Upper lobe of left lung (tissue), 6 donors: ENCODE data around the gene PEX5L. TPM values are rescaled to one million over a fixed set of nuclear protein-coding genes. Genes with fewer than 3 reads are reported as not detected.

Experiments used
- ATAC-seq, 2 donors: fragments of 200-7000 bp; cut with Tn5 transposase; one replicate each; pipeline ENCODE4 v1.9.1; 2022; ENCODE audit warnings: mild to moderate bottlenecking in 2 of 2, moderate library complexity in 2 of 2; ENCODE audit not compliant: low FRiP score in 2 of 2
- DNase-seq, 2 donors: peaks; one replicate each; pipeline ENCODE4 v3.0.0-alpha.2; 2019 to 2020
- H3K27ac ChIP-seq, 4 donors: fragments of 200-600 bp; sonication (generic); one replicate each; pipeline ENCODE4 v1.5.1; 2016 to 2019
- H3K27me3 ChIP-seq, 4 donors: fragments of 200-600 bp; sonication (generic); one replicate each; pipeline ENCODE4 v1.5.1; 2017 to 2019
- H3K36me3 ChIP-seq, 4 donors: fragments of 200-600 bp; sonication (generic); one replicate each; pipeline ENCODE4 v1.5.1; 2016 to 2019
- H3K4me1 ChIP-seq, 4 donors: fragments of 200-600 bp; sonication (generic); one replicate each; pipeline ENCODE4 v1.5.1; 2018 to 2019
- H3K4me3 ChIP-seq, 4 donors: fragments of 200-600 bp; sonication (generic); one replicate each; pipeline ENCODE4 v1.5.1; 2017 to 2019; ENCODE audit warnings: mild to moderate bottlenecking in 2 of 4, moderate library complexity in 1 of 4
- H3K9me3 ChIP-seq, 4 donors: fragments of 200-600 bp; sonication (generic); one replicate each; pipeline ENCODE4 v1.5.1; 2018 to 2019
- CTCF ChIP-seq, 6 experiments: fragments of 450-650 bp in 4 of 6; fragments of 200-600 bp in 2 of 6; sonication (generic) in 2 of 6; IDR thresholded peaks; one replicate each; pipeline ENCODE4 v1.5.1; 2016 to 2019; ENCODE audit warnings: antibody characterized with exemption in 6 of 6
- EP300 ChIP-seq, 4 donors: sonication (generic); formaldehyde crosslinking; IDR thresholded peaks; one replicate each; pipeline ENCODE4 v1.5.1; 2017; ENCODE audit warnings: antibody characterized with exemption in 4 of 4, control low read depth in 2 of 4
- POLR2A ChIP-seq, 4 donors: fragments of 450-650 bp; IDR thresholded peaks; one replicate each; pipeline ENCODE4 v1.5.1; 2016 to 2017; ENCODE audit warnings: antibody characterized with exemption in 4 of 4, mild to moderate bottlenecking in 2 of 4
- POLR2AphosphoS5 ChIP-seq, 2 donors: sonication (generic); formaldehyde crosslinking; IDR thresholded peaks; one replicate each; pipeline ENCODE4 v1.5.1; 2017; ENCODE audit warnings: antibody characterized with exemption in 2 of 2
- WGBS, 2 donors: methylation state at CpG; one replicate each; pipeline ENCODE4 v1.1.5; 2017 to 2018; 5-methylcytosine and 5-hydroxymethylcytosine counted together
- total RNA-seq, 6 donors: library from RNA; depleted of rRNA in 4 of 6; stranded (reverse); fragments of >200 nt in 4 of 6; gene quantifications; one replicate each; pipeline versions ENCODE4 v1.1.0 to v1.2.1, GENCODE V29; 2016 to 2021
- donor health status: DM: no; HTN: no; CAD: no; lungs with moderate emphysema.
- donor health status: DM: no; HTN: yes; CAD: no; lungs with severe emphysema.

Gene PEX5L
- total RNA-seq, 6 donors from 2014 or later = not detected

- DNase-seq (no peak), ATAC-seq (no peak)
- Histone ChIP-seq H3K27me3 (no peaks in the 10 kb centered on the region), H3K4me1 (no peaks in the 10 kb centered on the region), H3K27ac (no peak overlapping the region), H3K36me3 (no peaks in the 10 kb centered on the region), H3K9me3 (no peaks in the 10 kb centered on the region), H3K4me3 (no peak overlapping the region)
- TF ChIP-seq POLR2A (IDR thresholded peaks at IDR 0.05) (no peak), CTCF (IDR thresholded peaks at IDR 0.05) (no peak), EP300 (IDR thresholded peaks at IDR 0.05) (no peak), POLR2AphosphoS5 (IDR thresholded peaks at IDR 0.05) (no peak)
- 94 to 99% methylated on average over 2 of the region's 2 CpGs for WGBS, 2 donors
Observed at GRCh38 chr3:179970746-179971145, 66.0 kb downstream of the PEX5L start.

- 56% methylated on average over 2 of the region's 2 CpGs for WGBS, 2 donors
- no peak for DNase-seq
- TF ChIP-seq CTCF (IDR thresholded peaks at IDR 0.05) (no peak), POLR2A (IDR thresholded peaks at IDR 0.05) (no peak), POLR2AphosphoS5 (IDR thresholded peaks at IDR 0.05) (no peak)
- no peak overlapping the region for H3K4me3 ChIP-seq
- H3K36me3 ChIP-seq = no peaks in the 10 kb centered on the region
- H3K9me3 ChIP-seq = no peaks in the 10 kb centered on the region
- H3K4me1 ChIP-seq = no peaks in the 10 kb centered on the region
- no peaks in the 10 kb centered on the region for H3K27me3 ChIP-seq
- ATAC-seq = no peak
- no peak overlapping the region for H3K27ac ChIP-seq
Observed at GRCh38 chr3:179969525-179969924, 67.2 kb downstream of the PEX5L start.

DNA sequence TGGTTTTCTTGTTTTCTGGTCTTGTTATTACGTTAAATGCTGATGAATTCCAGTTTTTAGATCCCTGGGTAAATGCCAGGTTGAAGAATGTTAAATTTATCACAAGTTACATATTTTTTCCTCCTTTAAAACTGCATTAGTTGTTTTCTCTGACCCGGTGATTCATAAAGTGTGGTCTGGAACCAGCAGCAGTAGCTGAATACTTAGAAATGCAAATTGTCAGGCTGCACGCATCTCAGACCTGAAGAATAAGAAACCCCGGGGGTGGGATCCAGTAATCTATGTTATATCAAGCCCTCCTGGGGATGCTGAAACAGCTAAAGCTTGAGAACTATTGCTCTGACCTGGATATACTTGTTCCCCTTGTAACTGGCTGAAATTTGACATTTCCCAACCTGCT is 69.1 kb downstream of the PEX5L start:
- no peak for DNase-seq
- Histone ChIP-seq H3K36me3 (no peaks in the 10 kb centered on the region), H3K27me3 (no peaks in the 10 kb centered on the region), H3K4me3 (no peak overlapping the region), H3K4me1 (no peaks in the 10 kb centered on the region), H3K9me3 (no peaks in the 10 kb centered on the region), H3K27ac (no peak overlapping the region)
- 64 to 78% methylated on average over 4 of the region's 4 CpGs for WGBS, 2 donors
- ATAC-seq = no peak
- no peak for TF ChIP-seq POLR2AphosphoS5 (IDR thresholded peaks at IDR 0.05)
- TF ChIP-seq CTCF (IDR thresholded peaks at IDR 0.05) = no peak
- TF ChIP-seq POLR2A (IDR thresholded peaks at IDR 0.05) = no peak
- no peak for TF ChIP-seq EP300 (IDR thresholded peaks at IDR 0.05)

GRCh38 chr3:179964890-179965289 is 71.8 kb downstream of the PEX5L start:
- Histone ChIP-seq H3K27me3 (no peaks in the 10 kb centered on the region), H3K27ac (no peak overlapping the region), H3K9me3 (no peaks in the 10 kb centered on the region), H3K4me3 (no peak overlapping the region), H3K4me1 (no peaks in the 10 kb centered on the region), H3K36me3 (no peaks in the 10 kb centered on the region)
- 24 to 29% methylated on average over 2 to 3 of the region's 3 CpGs for WGBS, 2 donors
- TF ChIP-seq POLR2A (IDR thresholded peaks at IDR 0.05) = no peak
- no peak for TF ChIP-seq CTCF (IDR thresholded peaks at IDR 0.05)
- no peak for TF ChIP-seq POLR2AphosphoS5 (IDR thresholded peaks at IDR 0.05)
- TF ChIP-seq EP300 (IDR thresholded peaks at IDR 0.05) = no peak
- DNase-seq (no peak), ATAC-seq (no peak)

DNA sequence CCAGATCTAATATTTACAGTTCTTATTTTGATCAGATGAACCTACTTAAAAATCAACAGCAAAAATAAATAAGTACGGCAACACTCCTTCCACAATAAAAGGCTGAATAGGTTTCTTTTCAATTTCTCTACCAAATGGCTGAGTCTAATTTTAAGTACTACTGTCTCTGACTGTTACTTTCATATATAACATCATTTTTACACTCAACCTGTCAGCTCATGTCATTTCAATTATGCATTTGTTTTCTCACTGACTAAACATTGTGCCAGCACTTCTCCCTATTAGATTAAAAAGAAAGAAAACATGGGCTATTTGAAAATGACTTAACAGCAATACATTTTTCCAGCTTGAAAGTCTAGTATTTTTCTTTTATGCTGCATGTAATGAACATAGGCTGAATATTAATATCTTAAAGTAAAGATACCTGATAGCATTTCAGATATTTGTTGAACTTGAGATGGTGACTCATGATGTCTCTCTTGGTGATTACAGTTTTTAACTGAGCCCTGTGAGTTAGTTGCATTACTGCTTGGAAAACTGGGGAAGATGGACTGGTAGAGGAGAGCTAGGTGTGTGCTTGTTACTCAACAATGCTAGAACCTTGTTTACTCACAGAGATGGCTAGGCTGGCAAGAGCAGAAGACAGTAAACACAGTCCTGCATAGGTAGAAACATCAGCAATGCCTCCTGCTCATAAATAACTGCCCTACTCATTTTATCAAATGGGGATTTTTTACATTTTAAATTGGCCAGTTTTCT is 73.9 kb downstream of the PEX5L start:
- Histone ChIP-seq H3K4me3 (no peak overlapping the region), H3K4me1 (no peaks in the 10 kb centered on the region), H3K27me3 (no peaks in the 10 kb centered on the region), H3K9me3 (no peaks in the 10 kb centered on the region), H3K36me3 (no peaks in the 10 kb centered on the region), H3K27ac (no peak overlapping the region)
- 86 to 91% methylated on average over 1 of the region's 1 CpG for whole genome bisulfite sequencing, 2 donors
- TF ChIP-seq POLR2AphosphoS5 (IDR thresholded peaks at IDR 0.05) = no peak
- TF ChIP-seq POLR2A (IDR thresholded peaks at IDR 0.05) = no peak
- no peak for DNase-seq
- ATAC-seq = no peak
